ENCODE results near the gene DNAJB12. TPM values are rescaled to one million over a fixed set of nuclear protein-coding genes. Genes with fewer than 3 reads are reported as not detected.
"Not testable (repeated sequence)": the region's sequence is repeated elsewhere in the genome, so short reads cannot be mapped to it uniquely, and the experiment has no call there.

Gene DNAJB12
- total and polyA plus RNA-seq, 4 donors: 22.9 to 41.5 (median 36.2) TPM

DNA sequence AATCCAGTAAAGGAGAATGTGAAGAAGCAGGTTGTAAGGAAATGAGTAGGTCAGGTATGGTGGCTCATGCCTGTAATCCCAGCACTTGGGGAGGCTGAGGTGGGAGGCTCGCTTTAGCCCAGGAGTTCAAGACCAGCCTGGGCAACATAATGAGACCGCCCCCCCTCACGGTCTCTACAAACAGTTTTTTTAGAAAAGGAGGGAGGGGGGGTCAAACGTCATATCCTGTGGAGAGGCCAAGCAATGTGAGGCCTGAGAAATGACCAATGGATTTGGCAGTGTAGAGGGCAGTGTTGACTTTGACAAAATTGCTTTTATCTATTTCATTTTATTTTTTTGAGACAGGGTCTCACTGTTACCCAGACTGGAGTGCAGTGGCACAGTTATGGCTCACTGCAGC is 2.3 kb upstream of the DNAJB12 start:
- H3K4me3 ChIP-seq (ENCODE audit: low read depth, low read length): no peak overlapping the region
- no peaks in the 10 kb centered on the region for H3K27me3 ChIP-seq (ENCODE audit: control insufficient read depth, insufficient read depth, low read length)
- H3K4me1 ChIP-seq (ENCODE audit: control insufficient read depth, insufficient read depth, low read length): peaks cover 15% of the 10 kb centered on the region
- WGBS (ENCODE audit: insufficient coverage): no CpG with 5 or more reads among the region's 4 CpGs
- no peaks in the 10 kb centered on the region for H3K9me3 ChIP-seq (ENCODE audit: control insufficient read depth, insufficient read depth, low read length)
- no peak overlapping the region for H3K27ac ChIP-seq (ENCODE audit: low read depth, low read length)
- no peak for DNase-seq (ENCODE audit: low read depth in 4 of 6, low spot score in 6 of 6)
- peaks cover 9% of the 10 kb centered on the region for H3K36me3 ChIP-seq (ENCODE audit: control insufficient read depth, insufficient read depth, low read length)

DNA sequence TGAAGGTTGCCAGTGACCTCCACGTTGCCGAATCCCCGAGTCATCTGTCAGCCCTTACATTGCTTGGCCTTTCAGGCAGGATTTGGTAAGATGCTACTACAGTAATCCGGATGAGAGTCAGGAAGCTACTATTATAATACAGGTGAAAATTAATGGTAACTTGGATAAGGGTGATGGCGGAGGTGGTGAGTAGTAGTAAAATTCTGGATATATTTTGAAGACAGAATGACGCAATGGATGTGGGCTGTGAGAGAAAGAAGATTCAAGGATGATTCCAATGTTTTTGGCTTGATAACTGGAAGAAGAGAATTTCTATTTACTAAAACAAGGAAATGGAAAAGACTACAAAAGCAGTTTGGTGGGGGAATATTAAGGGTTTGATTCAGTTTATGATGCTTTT is 1.4 kb upstream of the DNAJB12 start:
- WGBS (ENCODE audit: insufficient coverage): 87% methylated on average over 6 of the region's 6 CpGs
- H3K9me3 ChIP-seq (ENCODE audit: control insufficient read depth, insufficient read depth, low read length): no peaks in the 10 kb centered on the region
- H3K4me3 ChIP-seq (ENCODE audit: low read depth, low read length): no peak overlapping the region
- H3K4me1 ChIP-seq (ENCODE audit: control insufficient read depth, insufficient read depth, low read length): peaks cover 21% of the 10 kb centered on the region
- no peaks in the 10 kb centered on the region for H3K27me3 ChIP-seq (ENCODE audit: control insufficient read depth, insufficient read depth, low read length)
- H3K36me3 ChIP-seq (ENCODE audit: control insufficient read depth, insufficient read depth, low read length): peaks cover 15% of the 10 kb centered on the region
- H3K27ac ChIP-seq (ENCODE audit: low read depth, low read length): no peak overlapping the region
- no peak for DNase-seq (ENCODE audit: low read depth in 4 of 6, low spot score in 6 of 6)

DNA sequence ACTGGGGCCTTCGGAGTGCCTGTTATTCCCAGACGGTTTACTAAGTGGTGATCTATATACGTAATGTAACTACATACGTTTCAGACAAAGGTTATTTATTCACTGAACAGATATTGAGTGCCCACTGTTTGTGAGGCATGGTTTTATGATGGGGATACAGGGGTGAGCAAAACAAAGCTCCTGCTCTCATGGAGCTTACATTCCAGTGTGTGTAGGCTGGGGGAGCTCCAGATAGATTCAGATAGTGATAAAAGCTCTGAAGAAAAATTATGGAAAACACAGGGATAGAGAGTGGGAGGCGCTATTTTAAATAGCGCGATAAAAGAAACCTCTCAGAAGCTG is 466 bp upstream of the DNAJB12 start:
- H3K27ac ChIP-seq (ENCODE audit: low read depth, low read length): peak overlapping the region; percentile 100
- H3K36me3 ChIP-seq (ENCODE audit: control insufficient read depth, insufficient read depth, low read length): peaks cover 23% of the 10 kb centered on the region
- 63% methylated on average over 3 of the region's 7 CpGs for WGBS (ENCODE audit: insufficient coverage)
- H3K9me3 ChIP-seq (ENCODE audit: control insufficient read depth, insufficient read depth, low read length): no peaks in the 10 kb centered on the region
- H3K4me1 ChIP-seq (ENCODE audit: control insufficient read depth, insufficient read depth, low read length): peaks cover 21% of the 10 kb centered on the region
- no peak for DNase-seq (ENCODE audit: low read depth in 4 of 6, low spot score in 6 of 6)
- H3K27me3 ChIP-seq (ENCODE audit: control insufficient read depth, insufficient read depth, low read length): no peaks in the 10 kb centered on the region
- peak overlapping the region; percentile 99 for H3K4me3 ChIP-seq (ENCODE audit: low read depth, low read length)

DNA sequence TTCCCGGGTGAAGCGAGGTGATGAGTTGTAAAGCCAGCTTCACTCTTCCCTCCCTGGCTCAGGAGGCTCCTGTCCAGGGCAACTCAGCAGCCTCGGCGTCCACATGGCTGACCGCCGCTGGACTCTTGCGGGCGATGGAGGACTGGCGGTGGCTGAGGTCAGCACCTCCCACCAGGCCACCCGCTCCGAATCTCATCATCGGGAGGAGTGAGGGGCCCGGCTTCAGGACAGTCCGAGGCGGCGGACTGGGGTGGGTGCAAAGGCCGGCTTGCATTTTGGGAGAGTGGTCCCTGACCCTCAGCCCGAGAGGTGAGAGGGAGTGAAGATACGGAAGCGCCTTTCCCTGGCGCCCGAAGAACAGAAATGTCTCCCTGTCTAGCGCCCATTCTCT is 759 bp downstream of the DNAJB12 start:
- Histone ChIP-seq H3K4me3 (ENCODE audit: low read depth, low read length) (peak overlapping the region; percentile 99), H3K9me3 (ENCODE audit: control insufficient read depth, insufficient read depth, low read length) (no peaks in the 10 kb centered on the region), H3K4me1 (ENCODE audit: control insufficient read depth, insufficient read depth, low read length) (peaks cover 21% of the 10 kb centered on the region), H3K27ac (ENCODE audit: low read depth, low read length) (peak overlapping the region; percentile 100), H3K36me3 (ENCODE audit: control insufficient read depth, insufficient read depth, low read length) (peaks cover 32% of the 10 kb centered on the region), H3K27me3 (ENCODE audit: control insufficient read depth, insufficient read depth, low read length) (no peaks in the 10 kb centered on the region)
- no peak for DNase-seq (ENCODE audit: low read depth in 4 of 6, low spot score in 6 of 6)
- whole genome bisulfite sequencing (ENCODE audit: insufficient coverage): 0% methylated on average over 16 of the region's 23 CpGs

DNA sequence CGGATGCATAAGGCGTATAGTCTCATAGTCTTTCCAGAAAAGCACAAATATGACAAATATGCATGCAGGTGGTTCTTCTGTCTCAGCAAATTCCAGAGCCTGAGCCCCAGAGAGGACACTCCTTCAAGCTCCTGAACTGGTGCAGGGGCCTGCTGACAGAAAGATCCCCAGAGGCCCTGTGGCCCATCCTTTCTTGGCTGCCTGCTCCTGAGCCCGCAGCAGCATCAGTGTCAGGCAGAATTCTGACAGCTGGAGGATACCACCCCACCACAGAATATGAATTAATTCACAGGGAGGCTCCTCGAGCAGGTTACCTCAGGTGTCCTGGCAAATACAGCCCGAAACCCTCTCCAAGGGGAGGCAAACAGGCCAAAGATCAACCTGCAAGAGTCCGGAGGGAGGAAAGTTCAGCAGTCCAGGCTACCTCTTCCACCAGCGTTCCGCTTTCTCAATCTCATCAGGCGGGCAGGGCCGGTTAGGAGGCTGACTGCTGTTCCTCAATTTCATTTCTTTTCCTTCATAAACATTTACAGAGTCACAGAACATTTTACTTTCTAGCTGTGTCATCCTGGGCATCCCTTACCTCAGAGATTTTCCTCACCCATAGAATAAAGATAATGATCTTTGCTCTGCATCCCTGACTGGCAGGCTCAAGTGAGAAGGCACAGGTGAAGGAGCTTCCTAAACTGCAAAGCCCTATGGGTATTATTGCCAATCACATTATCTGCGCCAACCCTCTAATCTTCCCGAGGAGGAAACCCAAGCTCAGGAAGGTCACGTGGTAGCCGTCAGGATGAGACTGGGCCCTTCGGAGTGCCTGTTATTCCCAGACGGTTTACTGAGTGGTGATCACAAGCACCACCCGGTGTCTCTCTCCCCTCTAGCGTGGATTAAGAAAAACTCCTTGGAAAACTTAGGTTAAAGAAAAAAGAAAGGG is 1.4 kb downstream of the DNAJB12 start:
- 51% methylated on average over 14 of the region's 18 CpGs for WGBS (ENCODE audit: insufficient coverage)
- peak in 1 of 6 donors; percentile 37 for DNase-seq (ENCODE audit: low read depth in 4 of 6, low spot score in 6 of 6)
- Histone ChIP-seq H3K9me3 (ENCODE audit: control insufficient read depth, insufficient read depth, low read length) (no peaks in the 10 kb centered on the region), H3K27me3 (ENCODE audit: control insufficient read depth, insufficient read depth, low read length) (no peaks in the 10 kb centered on the region), H3K36me3 (ENCODE audit: control insufficient read depth, insufficient read depth, low read length) (peaks cover 39% of the 10 kb centered on the region), H3K4me1 (ENCODE audit: control insufficient read depth, insufficient read depth, low read length) (peaks cover 21% of the 10 kb centered on the region), H3K27ac (ENCODE audit: low read depth, low read length) (peak overlapping the region; percentile 100), H3K4me3 (ENCODE audit: low read depth, low read length) (peak overlapping the region; percentile 99)

DNA sequence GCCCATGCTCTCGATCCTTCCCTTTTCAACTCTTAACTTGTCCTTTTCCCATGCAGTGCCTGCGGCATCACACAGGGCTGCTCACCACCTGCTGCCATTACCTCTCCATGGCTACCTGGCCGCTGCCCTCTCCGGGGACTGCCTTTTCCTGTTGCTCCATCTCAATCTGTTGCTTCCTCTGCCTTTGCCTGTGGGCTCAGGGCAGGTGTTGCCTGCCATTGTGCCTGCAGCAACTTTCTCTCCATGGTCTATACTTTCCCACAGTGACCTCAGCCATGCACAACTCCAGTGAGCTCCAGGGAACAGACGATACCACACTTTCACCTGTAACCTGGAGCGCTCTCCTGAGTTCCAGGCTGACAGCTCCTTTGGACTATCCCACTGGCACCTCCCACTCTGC is 3.2 kb downstream of the DNAJB12 start:
- Histone ChIP-seq H3K4me1 (ENCODE audit: control insufficient read depth, insufficient read depth, low read length) (peaks cover 21% of the 10 kb centered on the region), H3K4me3 (ENCODE audit: low read depth, low read length) (no peak overlapping the region), H3K27ac (ENCODE audit: low read depth, low read length) (no peak overlapping the region), H3K27me3 (ENCODE audit: control insufficient read depth, insufficient read depth, low read length) (no peaks in the 10 kb centered on the region), H3K36me3 (ENCODE audit: control insufficient read depth, insufficient read depth, low read length) (peaks cover 50% of the 10 kb centered on the region), H3K9me3 (ENCODE audit: control insufficient read depth, insufficient read depth, low read length) (no peaks in the 10 kb centered on the region)
- no peak for DNase-seq (ENCODE audit: low read depth in 4 of 6, low spot score in 6 of 6)
- 89% methylated on average over 6 of the region's 6 CpGs for WGBS (ENCODE audit: insufficient coverage)

- Histone ChIP-seq H3K9me3 (ENCODE audit: control insufficient read depth, insufficient read depth, low read length) (no peaks in the 10 kb centered on the region), H3K27ac (ENCODE audit: low read depth, low read length) (no peak overlapping the region), H3K27me3 (ENCODE audit: control insufficient read depth, insufficient read depth, low read length) (no peaks in the 10 kb centered on the region), H3K4me3 (ENCODE audit: low read depth, low read length) (no peak overlapping the region), H3K4me1 (ENCODE audit: control insufficient read depth, insufficient read depth, low read length) (peaks cover 29% of the 10 kb centered on the region), H3K36me3 (ENCODE audit: control insufficient read depth, insufficient read depth, low read length) (peaks cover 58% of the 10 kb centered on the region)
- DNase-seq (ENCODE audit: low read depth in 4 of 6, low spot score in 6 of 6): no peak
- 100% methylated on average over 1 of the region's 2 CpGs for WGBS (ENCODE audit: insufficient coverage)
These were observed 5.3 kb downstream of the DNAJB12 start for GRCh38 chr10:72349438-72349837.

- Histone ChIP-seq H3K27ac (ENCODE audit: low read depth, low read length) (no peak overlapping the region), H3K36me3 (ENCODE audit: control insufficient read depth, insufficient read depth, low read length) (peaks cover 68% of the 10 kb centered on the region), H3K4me1 (ENCODE audit: control insufficient read depth, insufficient read depth, low read length) (peaks cover 29% of the 10 kb centered on the region), H3K9me3 (ENCODE audit: control insufficient read depth, insufficient read depth, low read length) (no peaks in the 10 kb centered on the region), H3K4me3 (ENCODE audit: low read depth, low read length) (no peak overlapping the region), H3K27me3 (ENCODE audit: control insufficient read depth, insufficient read depth, low read length) (no peaks in the 10 kb centered on the region)
- no peak for DNase-seq (ENCODE audit: low read depth in 4 of 6, low spot score in 6 of 6)
- WGBS (ENCODE audit: insufficient coverage): 79% methylated on average over 7 of the region's 7 CpGs
These were observed 6.4 kb downstream of the DNAJB12 start for GRCh38 chr10:72348282-72348681.

DNA sequence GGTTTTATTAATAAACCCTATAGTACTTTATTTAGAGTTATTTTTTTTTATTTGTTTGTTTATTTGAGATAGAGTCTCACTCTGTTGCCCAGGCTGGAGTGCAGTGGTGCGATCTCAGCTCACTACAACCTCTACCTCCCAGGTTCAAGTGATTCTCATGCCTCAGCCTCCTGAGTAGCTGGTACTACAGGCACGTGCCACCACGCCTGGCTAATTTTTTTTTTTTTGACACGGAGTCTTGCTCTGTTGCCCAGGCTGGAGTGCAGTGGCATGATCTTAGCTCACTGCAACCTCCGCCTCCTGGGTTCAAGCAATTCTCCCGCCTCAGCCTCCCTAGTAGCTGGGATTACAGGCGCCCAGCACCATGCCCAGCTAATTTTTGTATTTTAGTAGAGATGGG is 8.6 kb downstream of the DNAJB12 start:
- not testable (repeated sequence) for H3K9me3 ChIP-seq (ENCODE audit: control insufficient read depth, insufficient read depth, low read length); DNase-seq (ENCODE audit: low read depth in 4 of 6, low spot score in 6 of 6); H3K4me3 ChIP-seq (ENCODE audit: low read depth, low read length); H3K27ac ChIP-seq (ENCODE audit: low read depth, low read length); H3K27me3 ChIP-seq (ENCODE audit: control insufficient read depth, insufficient read depth, low read length)
- Histone ChIP-seq H3K4me1 (ENCODE audit: control insufficient read depth, insufficient read depth, low read length) (peaks cover 28% of the 10 kb centered on the region), H3K36me3 (ENCODE audit: control insufficient read depth, insufficient read depth, low read length) (peaks cover 71% of the 10 kb centered on the region)
- WGBS (ENCODE audit: insufficient coverage): 92% methylated on average over 4 of the region's 7 CpGs

DNA sequence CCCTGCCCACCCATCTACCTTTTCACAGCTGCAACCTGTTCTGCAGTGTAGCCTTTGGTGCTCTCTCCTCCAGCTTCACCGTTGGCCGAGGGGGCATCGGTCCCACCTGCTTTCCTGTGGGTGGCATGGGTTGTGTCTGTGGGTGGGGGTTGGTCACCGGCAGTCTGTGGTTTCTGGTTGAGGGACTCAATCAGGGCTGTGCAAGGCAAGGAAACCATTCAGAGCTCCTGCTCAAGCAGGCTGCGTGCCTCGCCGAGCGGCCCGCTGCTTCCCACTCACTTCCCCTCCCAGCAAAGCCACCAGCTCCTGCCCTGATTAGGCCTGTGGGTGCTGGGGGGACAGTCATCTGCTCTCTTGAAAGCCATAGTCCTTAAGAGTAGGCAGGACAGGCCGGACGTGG is 9.8 kb downstream of the DNAJB12 start:
- H3K4me3 ChIP-seq (ENCODE audit: low read depth, low read length): no peak overlapping the region
- peak overlapping the region; percentile 82 for H3K27ac ChIP-seq (ENCODE audit: low read depth, low read length)
- no peak for DNase-seq (ENCODE audit: low read depth in 4 of 6, low spot score in 6 of 6)
- H3K4me1 ChIP-seq (ENCODE audit: control insufficient read depth, insufficient read depth, low read length): peaks cover 37% of the 10 kb centered on the region
- 89% methylated on average over 6 of the region's 11 CpGs for WGBS (ENCODE audit: insufficient coverage)
- H3K36me3 ChIP-seq (ENCODE audit: control insufficient read depth, insufficient read depth, low read length): peaks cover 72% of the 10 kb centered on the region
- H3K9me3 ChIP-seq (ENCODE audit: control insufficient read depth, insufficient read depth, low read length): no peaks in the 10 kb centered on the region
- H3K27me3 ChIP-seq (ENCODE audit: control insufficient read depth, insufficient read depth, low read length): no peaks in the 10 kb centered on the region

Measured in spinal cord (tissue), 10 donors.